SU-DHL-6 (cell line): ENCODE results near the gene RASA2.

Experiments
- H2AFZ ChIP-seq: fragments of 200-600 bp; sonication (generic); 2 replicates; pipeline ENCODE4 v1.6.1; 2014; ENCODE audit warnings: low read depth, mild to moderate bottlenecking, moderate library complexity, mixed read lengths, antibody characterized with exemption, low read length; ENCODE audit not compliant: severe bottlenecking
- H3F3A ChIP-seq: fragments of 200-600 bp; shearing (Covaris generic); 2 replicates; pipeline ENCODE4 v1.6.0; 2016; ENCODE audit warnings: antibody characterized with exemption, mild to moderate bottlenecking; ENCODE audit not compliant: insufficient read depth
- H3K27ac ChIP-seq: fragments of 200-600 bp; sonication (generic); 2 replicates; pipeline ENCODE4 v1.5.1; 2016; ENCODE audit warnings: low read depth, mild to moderate bottlenecking, low read length, moderate library complexity, mixed read lengths
- H3K27me3 ChIP-seq: fragments of 200-600 bp; sonication (generic), shearing (Covaris generic); 2 replicates; pipeline ENCODE4 v1.6.0; 2014; ENCODE audit warnings: mild to moderate bottlenecking, low read length
- H3K36me3 ChIP-seq: fragments of 200-600 bp; sonication (generic); 2 replicates; pipeline ENCODE4 v1.6.1; 2014; ENCODE audit warnings: mild to moderate bottlenecking, low read length, mixed read lengths
- H3K4me2 ChIP-seq: fragments of 300-600, 200-600 bp; shearing (Covaris generic), sonication (generic); 2 replicates; pipeline ENCODE4 v1.6.0; 2014; ENCODE audit warnings: low read length, low read depth, mild to moderate bottlenecking; ENCODE audit not compliant: poor library complexity, severe bottlenecking
- H3K4me3 ChIP-seq: fragments of 200-600 bp; sonication (generic); 2 replicates; pipeline ENCODE4 v1.5.1; 2014; ENCODE audit warnings: antibody characterized with exemption, low read length, mild to moderate bottlenecking, mixed read lengths; ENCODE audit not compliant: insufficient read depth, poor library complexity, severe bottlenecking
- H3K79me2 ChIP-seq: fragments of 200-600 bp; sonication (generic); 2 replicates; pipeline ENCODE4 v1.6.1; 2014; ENCODE audit warnings: mild to moderate bottlenecking, low read length, moderate library complexity; ENCODE audit not compliant: insufficient read depth
- H3K9ac ChIP-seq: fragments of 200-600 bp; sonication (generic); 2 replicates; pipeline ENCODE4 v1.7.0; 2014; ENCODE audit warnings: mild to moderate bottlenecking, low read length
- H3K9me2 ChIP-seq: fragments of 200-600 bp; sonication (generic); replicated peaks from 2 replicates; pipeline ENCODE4 v1.6.1; 2014; ENCODE audit warnings: low read length; ENCODE audit not compliant: insufficient read depth
- H3K9me3 ChIP-seq: fragments of 200-600 bp; sonication (generic); 2 replicates; pipeline ENCODE4 v1.6.1; 2014; ENCODE audit warnings: low read length, mixed read lengths; ENCODE audit not compliant: insufficient read depth
- H4K20me1 ChIP-seq: fragments of 200-600 bp; sonication (generic); 2 replicates; pipeline ENCODE4 v1.6.1; 2014; ENCODE audit warnings: low read depth, mild to moderate bottlenecking, antibody characterized with exemption, low read length, moderate library complexity, mixed read lengths
- CTCF ChIP-seq: fragments of 200-600 bp; sonication (generic); IDR thresholded peaks from one replicate; pipeline ENCODE4 v1.5.1; 2017; ENCODE audit warnings: antibody characterized with exemption, mild to moderate bottlenecking, low read length, moderate library complexity; ENCODE audit not compliant: insufficient read depth, poor library complexity, severe bottlenecking
- EZH2phosphoT487 ChIP-seq: fragments of 200-600 bp; sonication (generic), shearing (Covaris generic); conservative IDR thresholded peaks from 2 replicates; pipeline ENCODE4 v1.6.1; 2018; ENCODE audit warnings: mild to moderate bottlenecking, antibody characterized with exemption, low read length, moderate library complexity, mixed read lengths

RASA2 gene

DNA sequence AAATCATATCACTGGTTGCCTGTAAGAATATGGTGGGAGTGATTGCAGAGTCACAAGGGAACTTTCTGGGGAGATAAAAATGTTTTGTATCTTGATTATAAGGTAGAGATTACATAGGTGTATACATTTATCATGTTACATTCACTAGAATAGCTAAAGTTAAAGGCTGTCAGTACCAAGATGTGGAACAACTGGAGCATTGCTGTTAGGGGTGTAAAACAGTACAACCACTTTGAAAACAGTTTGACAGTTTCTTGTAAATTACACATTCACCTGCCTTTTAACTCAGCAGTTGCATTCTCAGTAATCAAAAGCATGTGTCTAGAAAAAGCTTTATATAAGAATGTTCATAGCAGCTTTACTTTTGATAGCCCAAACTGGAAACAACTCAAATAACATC is 27.6 kb downstream of the RASA2 start:
- TF ChIP-seq CTCF (no peak), EZH2phosphoT487 (no peak)
- Histone ChIP-seq H3K36me3 (peaks cover 9% of the 10 kb centered on the region; the same call in 1 of the 2 replicates), H3K9ac (no peak overlapping the region), H3K4me3 (no peak overlapping the region), H3K27ac (no peak overlapping the region), H3K9me2 (no peaks in the 10 kb centered on the region), H3K4me2 (no peak overlapping the region), H3K79me2 (no peaks in the 10 kb centered on the region; the same call in 1 of the 2 replicates), H3F3A (no peaks in the 10 kb centered on the region), H4K20me1 (no peaks in the 10 kb centered on the region), H2AFZ (no peak overlapping the region), H3K9me3 (no peaks in the 10 kb centered on the region), H3K27me3 (no peaks in the 10 kb centered on the region)

GRCh38 chr3:141519587-141519986 is 32.8 kb downstream of the RASA2 start:
- H3K4me3 ChIP-seq = no peak overlapping the region
- no peak overlapping the region for H3K4me2 ChIP-seq
- H2AFZ ChIP-seq = no peak overlapping the region
- no peaks in the 10 kb centered on the region for H3K79me2 ChIP-seq
- H3K9me3 ChIP-seq = no peaks in the 10 kb centered on the region
- H3K36me3 ChIP-seq = peaks cover 4% of the 10 kb centered on the region; the same call in 1 of the 2 replicates
- no peaks in the 10 kb centered on the region for H3F3A ChIP-seq
- H3K9me2 ChIP-seq = no peaks in the 10 kb centered on the region
- H3K27me3 ChIP-seq = no peaks in the 10 kb centered on the region
- no peak for TF ChIP-seq CTCF
- no peak for TF ChIP-seq EZH2phosphoT487
- no peak overlapping the region for H3K9ac ChIP-seq
- H3K27ac ChIP-seq = no peak overlapping the region
- no peaks in the 10 kb centered on the region for H4K20me1 ChIP-seq

- H3K27ac ChIP-seq = no peak overlapping the region
- H3K9ac ChIP-seq = no peak overlapping the region
- H4K20me1 ChIP-seq = no peaks in the 10 kb centered on the region
- H2AFZ ChIP-seq = no peak overlapping the region
- H3K4me3 ChIP-seq = no peak overlapping the region
- no peaks in the 10 kb centered on the region; the same call in 1 of the 2 replicates for H3K36me3 ChIP-seq
- no peaks in the 10 kb centered on the region for H3F3A ChIP-seq
- H3K27me3 ChIP-seq = no peaks in the 10 kb centered on the region
- H3K9me2 ChIP-seq = no peaks in the 10 kb centered on the region
- TF ChIP-seq EZH2phosphoT487 = no peak
- no peak for TF ChIP-seq CTCF
- H3K9me3 ChIP-seq = no peaks in the 10 kb centered on the region
- H3K79me2 ChIP-seq = no peaks in the 10 kb centered on the region
- H3K4me2 ChIP-seq = no peak overlapping the region
Observed at GRCh38 chr3:141521781-141522180, 35.0 kb downstream of the RASA2 start.
